Kidney (tissue), 14 donors: ENCODE data around the gene FAM216B. TPM values are rescaled to one million over a fixed set of nuclear protein-coding genes. Genes with fewer than 3 reads are reported as not detected.

Source experiments
- DNase-seq, 5 donors: peaks; one replicate each; pipeline ENCODE4 v3.0.0-alpha.2; 2013 to 2020
- FAIRE-seq: peaks from 2 replicates; lab custom pipeline; 2012; peaks lifted over from hg19 to GRCh38; lab: Jason Lieb, UNC
- H3K27ac ChIP-seq, 2 donors: one replicate each; pipeline ENCODE4 v1.7.0; 2013; ENCODE audit warnings: low read depth in 2 of 2, low read length in 2 of 2, inconsistent platforms in 1 of 2
- H3K27me3 ChIP-seq: one replicate; pipeline ENCODE4 v1.7.1; 2013; ENCODE audit warnings: low read length, inconsistent platforms; ENCODE audit not compliant: control insufficient read depth, insufficient read depth
- H3K36me3 ChIP-seq, 3 donors: one replicate each; pipeline versions ENCODE4 v1.7.0 to v1.7.1; 2013; ENCODE audit warnings: low read length in 3 of 3, control low read depth in 1 of 3, inconsistent platforms in 1 of 3; ENCODE audit not compliant: insufficient read depth in 3 of 3, control insufficient read depth in 2 of 3
- H3K4me1 ChIP-seq, 3 donors: one replicate each; pipeline versions ENCODE4 v1.7.0 to v1.7.1; 2013; ENCODE audit warnings: low read length in 3 of 3, inconsistent platforms in 1 of 3, low read depth in 1 of 3; ENCODE audit not compliant: control insufficient read depth in 2 of 3, insufficient read depth in 2 of 3
- H3K4me3 ChIP-seq, 3 donors: one replicate each; pipeline versions ENCODE4 v1.7.0 to v1.8.1; 2013; ENCODE audit warnings: low read length in 3 of 3, control low read depth in 1 of 3, inconsistent platforms in 1 of 3
- H3K9ac ChIP-seq, 3 donors: one replicate each; pipeline versions ENCODE4 v1.7.0 to v1.7.1; 2013; ENCODE audit warnings: low read length in 3 of 3, control low read depth in 1 of 3, inconsistent platforms in 1 of 3
- H3K9me3 ChIP-seq, 3 donors: one replicate each; pipeline versions ENCODE4 v1.7.0 to v1.7.1; 2013; ENCODE audit warnings: low read length in 3 of 3, control low read depth in 1 of 3, inconsistent platforms in 1 of 3; ENCODE audit not compliant: control insufficient read depth in 2 of 3, insufficient read depth in 1 of 3
- CTCF ChIP-seq: IDR thresholded peaks from 3 replicates; pipeline ENCODE4 v1.5.1; 2012; ENCODE audit warnings: mild to moderate bottlenecking, moderate library complexity, borderline replicate concordance; ENCODE audit not compliant: insufficient read depth; ENCODE audit errors: extremely low read depth
- intact Hi-C: fragments of 100-400 bp; cut with DNase I; formaldehyde crosslinking; loops from one replicate; pipeline ENCODE4 v1.11.1; 2022
- polyA plus RNA-seq: library from polyadenylated mRNA; stranded (reverse); fragments of 350-450 nt; fragmentation: Illumina TruSeq; extraction: RNeasy Lipid Tissue Mini Kit (QIAGEN cat#74804); gene quantifications from one replicate; pipeline ENCODE4 v1.2.3, GENCODE V29; 2014; ENCODE audit warnings: low read depth, low replicate concordance; ENCODE audit not compliant: insufficient read depth
- total RNA-seq: library from RNA; stranded (reverse); fragmentation: NEBNext Ultra II Directional; extraction: Animal tissue kit (Norgen Biotek cat#: 25700); gene quantifications from one replicate; pipeline ENCODE4 v1.2.1, GENCODE V29; 2021
- donor health status: control.
- donor health status: control.
- donor health status: control.
- donor health status: control.
- donor health status: control.
- donor health status: DM: yes; HTN: yes; CAD: no.
- donor health status: Normal renal cell carcinoma (clear cell type).

FAM216B gene
- total and polyA plus RNA-seq, 2 donors from 2014 or later = 0.09 TPM; not detected in 1

- FAIRE-seq = no peak
- H3K27me3 ChIP-seq = no peaks in the 10 kb centered on the region
- DNase-seq = peak in 3 of 5 donors; percentile 36 to 72 (median 62)
- H3K36me3 ChIP-seq = no peaks in the 10 kb centered on the region
- intact Hi-C loops = no loop called here
- H3K4me1 ChIP-seq = no peaks in the 10 kb centered on the region
- no peak overlapping the region for H3K9ac ChIP-seq
- H3K27ac ChIP-seq = no peak overlapping the region
- H3K9me3 ChIP-seq = no peaks in the 10 kb centered on the region
- H3K4me3 ChIP-seq = no peak overlapping the region
- no peak for TF ChIP-seq CTCF
Observed at GRCh38 chr13:42786715-42787114, 5.3 kb downstream of the FAM216B start.

GRCh38 chr13:42788601-42789000, 7.2 kb downstream of the FAM216B start:
- no peak overlapping the region for H3K27ac ChIP-seq

GRCh38 chr13:42792154-42792553, 10.8 kb downstream of the FAM216B start:
- Histone ChIP-seq H3K27me3 (no peaks in the 10 kb centered on the region), H3K4me3 (no peak overlapping the region), H3K9me3 (no peaks in the 10 kb centered on the region), H3K36me3 (no peaks in the 10 kb centered on the region), H3K27ac (no peak overlapping the region), H3K9ac (no peak overlapping the region), H3K4me1 (no peaks in the 10 kb centered on the region)
- FAIRE-seq (no peak), DNase-seq (no peak)
- intact Hi-C loops = no loop called here
- no peak for TF ChIP-seq CTCF

More at GRCh38 chr13:42788601-42789000, 7.2 kb downstream of the FAM216B start:
- no peak for TF ChIP-seq CTCF
- intact Hi-C loops = no loop called here
- Histone ChIP-seq H3K27me3 (no peaks in the 10 kb centered on the region), H3K36me3 (no peaks in the 10 kb centered on the region), H3K9ac (no peak overlapping the region), H3K4me1 (no peaks in the 10 kb centered on the region), H3K4me3 (no peak overlapping the region), H3K9me3 (no peaks in the 10 kb centered on the region)
- DNase-seq = no peak
- no peak for FAIRE-seq
